Peyer's patch (tissue), 4 donors: Measurements from ENCODE around the gene CLASRP. TPM values are rescaled to one million over a fixed set of nuclear protein-coding genes. Genes with fewer than 3 reads are reported as not detected.

Experiments used
- DNase-seq, 3 donors: peaks; one replicate each; pipeline ENCODE4 v3.0.0-alpha.2; 2017 to 2019
- H3K27ac ChIP-seq, 4 donors: fragments of 200-600 bp; sonication (generic); one replicate each; pipeline ENCODE4 v1.5.1; 2016 to 2019
- H3K27me3 ChIP-seq, 2 donors: fragments of 200-600 bp; sonication (generic); one replicate each; pipeline ENCODE4 v1.5.1; 2019
- H3K36me3 ChIP-seq, 3 donors: fragments of 200-600 bp; sonication (generic); one replicate each; pipeline ENCODE4 v1.5.1; 2016 to 2019
- H3K4me1 ChIP-seq, 4 donors: fragments of 200-600 bp; sonication (generic); one replicate each; pipeline ENCODE4 v1.5.1; 2016 to 2019
- H3K4me3 ChIP-seq, 4 donors: fragments of 200-600 bp; sonication (generic); 1 replicate in 3 of 4; 2 replicates in 1 of 4; pipeline ENCODE4 v1.5.1; 2016 to 2019; ENCODE audit warnings: mild to moderate bottlenecking in 1 of 4
- H3K9me3 ChIP-seq, 4 donors: fragments of 200-600 bp; sonication (generic); one replicate each; pipeline ENCODE4 v1.5.1; 2016 to 2019; ENCODE audit warnings: mild to moderate bottlenecking in 1 of 4
- POLR2A ChIP-seq, 2 donors: fragments of 450-650 bp; IDR thresholded peaks; one replicate each; pipeline ENCODE4 v1.5.1; 2017; ENCODE audit warnings: antibody characterized with exemption in 2 of 2, mild to moderate bottlenecking in 2 of 2, moderate library complexity in 2 of 2
- total RNA-seq, 4 donors: library from RNA; depleted of rRNA; stranded (reverse); fragments of >200 nt; gene quantifications; one replicate each; pipeline ENCODE4 v1.1.0, GENCODE V29; 2016
- TF ChIP-seq, protein P1 (sequence below), 6 experiments: fragments of 450-650 bp in 4 of 6; fragments of 200-600 bp in 2 of 6; sonication (generic) in 1 of 6; IDR thresholded peaks; one replicate each; pipeline ENCODE4 v1.5.1; 2017 to 2019; ENCODE audit warnings: antibody characterized with exemption in 6 of 6, mild to moderate bottlenecking in 3 of 6, moderate library complexity in 1 of 6

The CLASRP gene
- total RNA-seq, 4 donors from 2014 or later = 94.2 to 310 (median 147) TPM

DNA sequence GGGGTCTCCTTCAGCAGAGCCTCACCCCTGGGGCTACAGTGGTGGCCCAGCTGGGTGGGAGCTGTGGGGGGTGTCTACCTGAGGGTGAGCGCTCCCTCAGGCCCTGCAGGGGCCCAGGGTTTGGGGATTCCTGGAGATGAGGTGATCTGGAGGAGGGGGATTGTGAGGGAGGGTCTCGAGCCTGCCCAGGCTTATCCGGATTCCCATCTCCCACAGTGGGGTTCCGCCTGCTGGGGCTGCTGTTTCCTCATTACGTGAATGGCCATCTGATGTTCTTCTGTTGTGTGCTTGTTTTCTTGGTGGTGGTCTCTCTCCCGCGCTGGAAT is 58.6 kb downstream of the CLASRP start:
- H3K4me1 ChIP-seq = peaks cover 14 to 87% (median 18%) of the 10 kb centered on the region in 4 donors
- no peaks in the 10 kb centered on the region for H3K27me3 ChIP-seq
- no peaks in the 10 kb centered on the region for H3K9me3 ChIP-seq
- H3K27ac ChIP-seq = peak overlapping the region in 2 of 4 donors; percentile 87 to 88
- no peaks in the 10 kb centered on the region for H3K36me3 ChIP-seq
- TF ChIP-seq POLR2A (IDR thresholded peaks at IDR 0.05) = no peak
- TF ChIP-seq, protein P1, sequence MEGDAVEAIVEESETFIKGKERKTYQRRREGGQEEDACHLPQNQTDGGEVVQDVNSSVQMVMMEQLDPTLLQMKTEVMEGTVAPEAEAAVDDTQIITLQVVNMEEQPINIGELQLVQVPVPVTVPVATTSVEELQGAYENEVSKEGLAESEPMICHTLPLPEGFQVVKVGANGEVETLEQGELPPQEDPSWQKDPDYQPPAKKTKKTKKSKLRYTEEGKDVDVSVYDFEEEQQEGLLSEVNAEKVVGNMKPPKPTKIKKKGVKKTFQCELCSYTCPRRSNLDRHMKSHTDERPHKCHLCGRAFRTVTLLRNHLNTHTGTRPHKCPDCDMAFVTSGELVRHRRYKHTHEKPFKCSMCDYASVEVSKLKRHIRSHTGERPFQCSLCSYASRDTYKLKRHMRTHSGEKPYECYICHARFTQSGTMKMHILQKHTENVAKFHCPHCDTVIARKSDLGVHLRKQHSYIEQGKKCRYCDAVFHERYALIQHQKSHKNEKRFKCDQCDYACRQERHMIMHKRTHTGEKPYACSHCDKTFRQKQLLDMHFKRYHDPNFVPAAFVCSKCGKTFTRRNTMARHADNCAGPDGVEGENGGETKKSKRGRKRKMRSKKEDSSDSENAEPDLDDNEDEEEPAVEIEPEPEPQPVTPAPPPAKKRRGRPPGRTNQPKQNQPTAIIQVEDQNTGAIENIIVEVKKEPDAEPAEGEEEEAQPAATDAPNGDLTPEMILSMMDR (IDR thresholded peaks at IDR 0.05) = no peak
- H3K4me3 ChIP-seq = no peak overlapping the region
- DNase-seq = no peak

DNA sequence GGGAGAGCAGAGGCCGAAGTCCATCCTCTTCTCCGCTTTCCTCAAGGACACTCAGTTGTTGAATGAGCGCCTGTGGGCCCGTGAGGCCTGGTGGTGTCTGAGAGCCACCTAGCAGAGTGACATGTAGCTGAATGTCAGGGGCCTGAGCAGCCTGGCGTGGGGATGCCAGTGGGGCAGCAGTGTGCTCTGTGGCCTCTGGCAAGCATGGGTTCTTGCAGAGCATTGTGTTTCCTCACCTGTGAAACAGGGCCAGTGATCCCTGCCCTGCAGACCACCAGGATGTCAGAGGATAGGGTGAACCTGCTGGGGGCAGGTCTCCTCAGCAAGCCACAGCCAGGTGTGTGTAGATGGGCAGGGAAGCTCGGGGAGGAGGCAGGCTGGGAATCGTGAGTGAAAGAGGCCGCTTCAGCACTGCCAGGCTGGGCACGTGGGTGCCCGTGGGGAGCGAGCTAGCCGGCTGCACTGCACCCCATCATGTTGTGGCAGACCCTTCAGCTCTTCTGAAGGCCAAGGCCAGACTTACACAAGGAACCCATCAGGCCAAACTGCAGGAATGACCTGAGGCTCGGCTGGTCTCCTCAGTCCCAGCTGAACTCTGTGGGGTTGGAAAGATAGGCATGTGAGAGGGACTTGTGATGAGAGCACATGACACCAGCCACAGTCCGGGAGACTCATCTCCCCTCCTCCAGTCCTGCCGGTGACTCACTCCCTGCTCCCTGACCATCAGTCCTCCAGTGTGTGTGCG is 59.1 kb downstream of the CLASRP start:
- DNase-seq = peak in 2 of 3 donors; percentile 80 to 82
- peaks cover 14 to 93% (median 18%) of the 10 kb centered on the region in 4 donors for H3K4me1 ChIP-seq
- no peaks in the 10 kb centered on the region for H3K9me3 ChIP-seq
- H3K36me3 ChIP-seq = no peaks in the 10 kb centered on the region
- H3K27me3 ChIP-seq = no peaks in the 10 kb centered on the region
- H3K4me3 ChIP-seq = peak overlapping the region in 1 of 4 donors; percentile 3
- H3K27ac ChIP-seq = peak overlapping the region in 2 of 4 donors; percentile 87 to 88
- TF ChIP-seq POLR2A (IDR thresholded peaks at IDR 0.05) = no peak
- TF ChIP-seq, protein P1 (IDR thresholded peaks at IDR 0.05) = no peak

DNA sequence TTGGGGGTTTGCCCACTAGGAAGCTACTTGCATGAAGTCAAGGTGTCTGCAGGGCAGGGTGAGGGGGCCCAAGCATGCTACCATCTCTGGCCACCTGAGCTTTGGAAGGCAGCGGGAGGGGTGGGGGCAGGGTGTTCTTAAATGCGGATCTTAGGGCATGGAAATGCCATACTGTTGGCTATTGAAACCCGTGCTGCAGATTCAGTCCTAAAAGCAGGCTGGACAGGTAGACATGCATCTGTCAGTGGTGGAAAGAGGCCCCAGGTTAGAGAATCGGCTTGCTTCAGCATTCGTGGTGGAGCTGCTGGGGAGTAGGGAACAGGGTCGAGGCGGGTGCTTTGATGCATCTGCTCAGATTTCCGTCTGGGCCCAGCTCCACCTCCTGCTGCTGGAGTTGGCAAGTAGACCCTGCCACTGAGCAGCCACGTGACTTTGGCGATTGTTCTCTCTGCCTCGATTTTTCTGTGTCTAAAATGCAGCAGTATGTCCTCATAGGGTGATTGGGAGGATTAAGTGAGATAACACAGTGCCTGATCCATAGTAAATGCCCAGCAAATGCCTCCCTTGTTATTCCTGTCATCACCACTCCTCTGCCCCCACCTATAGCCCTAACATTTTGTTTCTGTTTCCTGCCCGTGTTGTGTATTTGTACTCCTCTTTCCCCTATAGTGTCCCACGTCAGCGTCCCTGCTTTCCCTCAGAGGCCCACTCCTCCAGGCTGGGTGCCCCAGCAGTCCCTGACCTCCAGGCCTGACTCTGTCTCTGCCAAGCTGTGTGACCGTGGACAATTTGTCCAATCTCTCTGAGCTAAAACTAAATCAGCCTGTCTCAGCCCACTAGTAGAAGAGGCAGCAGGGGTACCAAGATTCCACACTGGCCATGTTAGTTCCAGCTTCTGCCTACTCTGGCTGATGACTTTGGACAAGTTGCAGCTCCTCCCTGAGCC is 59.9 kb downstream of the CLASRP start:
- Histone ChIP-seq H3K9me3 (no peaks in the 10 kb centered on the region), H3K27ac (peak overlapping the region in 3 of 4 donors; percentile 51 to 88 (median 87)), H3K36me3 (no peaks in the 10 kb centered on the region), H3K27me3 (no peaks in the 10 kb centered on the region), H3K4me3 (peak overlapping the region in 1 of 4 donors; percentile 33), H3K4me1 (peaks cover 13 to 99% (median 19%) of the 10 kb centered on the region in 4 donors)
- DNase-seq = no peak
- TF ChIP-seq, protein P1 (IDR thresholded peaks at IDR 0.05) = peak in 2 of 6 experiments; percentile 7 to 17
- TF ChIP-seq POLR2A (IDR thresholded peaks at IDR 0.05) = no peak

DNA sequence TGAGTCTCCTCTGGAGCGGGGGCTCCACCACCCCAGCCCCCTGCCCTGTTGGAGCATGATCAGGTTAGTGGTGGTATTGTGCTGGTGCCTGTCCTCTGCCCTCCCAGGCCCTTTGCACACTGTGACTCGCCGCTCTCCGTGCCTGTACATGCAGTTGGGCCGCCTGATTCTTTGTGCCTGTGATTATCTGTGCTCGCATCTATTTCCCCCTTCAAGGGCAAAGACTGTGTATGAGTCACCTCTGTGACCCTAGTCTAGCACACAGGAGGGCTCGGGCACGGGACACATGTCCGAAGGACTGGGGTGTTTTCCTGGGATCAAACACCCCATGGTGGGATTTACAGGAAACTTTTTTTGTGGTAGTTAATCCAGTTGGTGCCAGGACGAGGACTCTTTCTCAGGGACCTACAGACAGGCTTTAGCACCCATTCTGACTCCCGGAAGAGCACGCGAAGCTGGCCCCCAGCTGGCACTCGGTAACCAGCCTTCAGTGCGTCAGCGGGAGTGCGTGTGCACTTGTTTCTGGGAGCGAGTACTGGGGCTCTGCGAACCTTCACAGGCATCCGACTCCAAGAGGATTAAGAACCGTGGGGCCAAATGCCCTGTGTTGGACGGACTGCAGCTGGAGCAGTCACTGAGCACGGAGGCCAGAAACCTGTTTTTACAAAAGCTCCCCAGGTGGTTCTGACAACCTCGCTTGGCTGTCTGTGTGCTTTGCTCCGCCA is 60.8 kb downstream of the CLASRP start:
- no peaks in the 10 kb centered on the region for H3K36me3 ChIP-seq
- TF ChIP-seq POLR2A (IDR thresholded peaks at IDR 0.05) = peak; percentile 33 to 68
- TF ChIP-seq, protein P1 (IDR thresholded peaks at IDR 0.05) = no peak
- no peaks in the 10 kb centered on the region for H3K9me3 ChIP-seq
- peak overlapping the region in 3 of 4 donors; percentile 51 to 88 (median 87) for H3K27ac ChIP-seq
- peak in 2 of 3 donors; percentile 73 to 79 for DNase-seq
- H3K4me3 ChIP-seq = peak overlapping the region in 2 of 4 donors; percentile 0 to 33
- no peaks in the 10 kb centered on the region for H3K27me3 ChIP-seq
- peaks cover 13 to 99% (median 19%) of the 10 kb centered on the region in 4 donors for H3K4me1 ChIP-seq

DNA sequence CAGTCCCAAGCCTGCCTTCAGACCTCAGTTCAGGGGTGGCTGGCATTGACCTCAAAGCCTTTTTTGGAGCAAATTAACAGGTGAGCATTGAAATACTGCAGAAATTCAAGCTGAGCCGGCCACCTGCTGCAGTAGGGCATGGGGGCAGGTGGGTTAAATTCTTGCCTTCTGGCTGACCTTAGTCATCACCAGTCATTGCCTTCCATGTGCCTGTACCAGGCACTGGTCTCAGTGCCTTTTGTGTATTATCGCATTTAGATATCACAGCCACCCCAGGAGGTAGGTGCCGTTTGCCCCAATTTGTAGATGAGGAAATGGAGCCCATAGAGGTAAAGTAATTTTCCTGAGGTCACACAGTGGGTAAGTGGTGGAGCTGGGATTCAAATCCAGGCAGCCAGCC is 61.4 kb downstream of the CLASRP start:
- H3K4me3 ChIP-seq = peak overlapping the region in 2 of 4 donors; percentile 0 to 33
- H3K36me3 ChIP-seq = no peaks in the 10 kb centered on the region

More for the DNA sequence above, 61.4 kb downstream of the CLASRP start:
- TF ChIP-seq, protein P1 (IDR thresholded peaks at IDR 0.05) = no peak
- TF ChIP-seq POLR2A (IDR thresholded peaks at IDR 0.05) = no peak
- DNase-seq = no peak
- peaks cover 12 to 99% (median 21%) of the 10 kb centered on the region in 4 donors for H3K4me1 ChIP-seq
- peak overlapping the region in 3 of 4 donors; percentile 51 to 88 (median 87) for H3K27ac ChIP-seq
- no peaks in the 10 kb centered on the region for H3K27me3 ChIP-seq
- no peaks in the 10 kb centered on the region for H3K9me3 ChIP-seq
